GM21367 (cell line): Measurements from ENCODE around the gene GTF2H3.

Experiments used
- ATAC-seq: cut with Tn5 transposase; IDR thresholded peaks from one replicate; pipeline ENCODE4 v1.9.1; 2021; ENCODE audit not compliant: unreplicated experiment

GTF2H3 gene

DNA sequence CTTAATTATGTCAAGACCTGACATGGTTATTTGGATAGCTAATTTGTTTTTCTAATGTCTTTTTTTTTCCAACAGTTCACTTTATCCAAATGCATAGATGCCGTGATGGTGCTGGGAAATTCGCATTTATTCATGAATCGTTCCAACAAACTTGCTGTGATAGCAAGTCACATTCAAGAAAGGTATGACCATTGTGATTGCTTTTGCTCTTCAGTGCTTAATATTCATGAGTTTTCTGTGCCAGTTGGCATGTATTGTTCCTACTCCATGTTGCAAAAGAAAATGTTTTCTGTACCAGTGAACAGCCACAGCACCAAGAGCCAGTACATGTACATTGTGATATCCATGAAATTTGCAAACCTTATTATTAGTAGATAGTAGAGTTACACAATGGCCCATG lies 11.8 kb downstream of the GTF2H3 start:
- no peak for ATAC-seq

DNA sequence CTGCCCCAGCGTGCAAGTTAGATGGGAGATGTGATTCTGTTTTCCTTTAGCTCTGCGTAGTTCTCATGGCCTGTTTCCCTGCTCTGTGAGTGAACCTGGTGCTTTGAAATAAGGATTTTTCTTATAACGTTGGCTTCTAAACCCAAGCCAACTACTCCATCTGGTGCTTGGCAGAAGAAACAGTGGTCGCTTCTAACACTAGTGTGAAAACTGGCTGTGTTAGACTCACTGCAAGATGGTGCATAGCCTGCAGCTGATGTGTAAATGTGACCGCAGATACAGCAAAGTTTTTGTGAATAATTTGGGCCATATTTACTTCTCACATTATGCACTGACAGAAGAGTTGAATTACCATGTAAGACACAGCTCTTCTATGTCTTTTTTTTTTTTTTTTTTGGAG lies 12.2 kb downstream of the GTF2H3 start:
- ATAC-seq: no peak

DNA sequence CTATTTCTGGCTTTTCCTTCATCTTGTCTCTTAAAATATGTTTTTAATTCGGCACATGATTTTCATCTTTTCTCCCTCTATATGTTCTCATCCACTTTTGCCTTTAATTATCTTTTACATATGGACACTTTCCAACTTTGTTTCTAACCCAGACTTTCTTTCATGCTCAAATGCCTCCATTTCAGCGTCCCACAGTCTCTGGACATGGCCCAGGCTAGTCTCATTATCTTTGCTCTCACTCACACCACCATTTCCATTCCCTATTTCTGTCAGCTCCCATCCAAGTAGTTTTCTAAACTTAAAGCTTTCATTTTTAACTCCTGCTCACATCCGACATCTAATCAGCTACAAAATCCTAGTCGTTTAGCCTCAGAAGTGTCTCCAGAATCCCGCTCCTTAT lies 14.8 kb downstream of the GTF2H3 start:
- ATAC-seq: no peak

DNA sequence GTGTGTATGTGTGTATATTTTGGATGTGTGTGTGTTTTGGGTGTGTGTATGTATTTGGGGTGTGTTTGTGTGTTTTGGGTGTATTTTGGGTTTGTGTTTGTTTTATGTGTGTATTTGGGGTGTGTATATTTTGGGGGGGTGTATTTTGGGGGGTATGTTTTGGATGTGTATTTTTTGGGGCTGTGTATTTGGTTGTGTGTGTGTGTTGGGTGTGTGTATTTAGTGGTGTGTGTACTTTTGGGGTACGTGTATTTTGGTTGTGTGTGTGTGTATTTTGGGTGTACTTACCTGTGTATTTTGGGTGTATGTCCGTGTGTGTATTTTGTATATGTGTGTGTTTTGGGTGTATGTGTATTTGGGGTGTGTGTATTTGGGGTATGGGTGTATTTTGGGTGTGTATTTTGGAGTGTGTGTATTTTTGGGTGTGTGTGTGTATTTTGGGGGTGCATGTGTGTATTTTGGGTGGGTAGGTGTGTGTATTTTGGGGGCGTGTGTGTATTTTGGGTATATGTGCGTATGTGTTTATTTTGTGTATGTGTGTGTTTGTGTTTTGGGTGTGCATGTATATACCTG lies 20.6 kb downstream of the GTF2H3 start:
- ATAC-seq: no peak

DNA sequence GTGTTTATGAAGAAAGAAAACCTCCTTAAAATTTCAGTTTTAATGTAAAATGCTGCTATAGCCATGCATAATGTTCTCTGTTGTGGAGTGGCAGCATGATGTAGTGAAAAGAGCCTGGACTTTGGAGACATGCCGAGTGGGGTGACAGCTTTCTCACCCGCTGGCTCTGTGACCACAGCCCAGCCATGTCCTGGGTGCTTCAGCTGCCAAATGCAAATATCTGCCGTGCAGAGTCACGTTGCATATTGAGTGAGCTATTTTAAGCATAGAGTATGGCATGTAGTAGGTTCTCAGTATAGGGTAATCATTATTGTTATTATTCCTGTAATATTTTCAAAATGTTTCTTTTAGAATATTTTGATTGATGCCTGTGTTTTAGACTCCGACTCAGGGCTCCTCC lies 21.8 kb downstream of the GTF2H3 start:
- peak; percentile 80 for ATAC-seq

DNA sequence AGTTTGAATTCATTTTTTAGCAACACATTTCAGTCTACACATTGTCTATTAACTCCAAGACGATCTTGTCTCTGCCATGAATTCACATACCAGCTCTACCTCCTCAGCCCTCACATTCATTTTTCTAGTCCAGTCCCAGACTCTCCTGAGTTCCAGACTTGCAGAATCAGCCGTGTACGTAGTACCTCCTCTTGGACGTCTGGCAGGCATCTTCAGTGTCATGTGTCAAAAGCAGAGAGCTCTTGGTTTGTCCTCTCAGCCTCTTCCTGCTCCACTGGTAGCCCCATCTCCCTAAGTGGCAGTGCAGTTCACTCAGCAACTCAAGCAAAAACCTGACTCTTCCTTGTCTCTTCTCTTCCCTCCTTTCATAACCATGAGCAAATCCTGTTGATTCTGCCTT lies 22.8 kb downstream of the GTF2H3 start:
- no peak for ATAC-seq

DNA sequence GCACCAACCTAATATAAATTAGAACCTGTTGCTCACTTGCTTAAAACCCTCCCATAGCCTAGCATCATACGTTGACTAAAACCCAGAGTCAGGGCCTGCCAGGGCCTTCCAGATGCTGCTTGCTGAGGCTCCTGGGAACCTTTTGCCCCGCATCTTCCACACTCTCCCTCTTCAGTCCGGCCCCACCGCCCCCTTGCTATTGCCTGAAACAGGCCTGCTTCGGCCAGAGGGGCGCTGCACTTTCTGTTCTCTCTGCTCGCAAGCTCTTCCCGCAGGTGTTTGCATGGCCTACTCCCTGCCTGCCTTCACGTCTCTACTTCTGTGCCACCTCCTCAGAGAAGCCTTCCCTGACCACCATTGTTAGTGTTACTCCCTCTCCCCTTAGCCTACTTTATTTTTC lies 23.6 kb downstream of the GTF2H3 start:
- ATAC-seq: no peak

DNA sequence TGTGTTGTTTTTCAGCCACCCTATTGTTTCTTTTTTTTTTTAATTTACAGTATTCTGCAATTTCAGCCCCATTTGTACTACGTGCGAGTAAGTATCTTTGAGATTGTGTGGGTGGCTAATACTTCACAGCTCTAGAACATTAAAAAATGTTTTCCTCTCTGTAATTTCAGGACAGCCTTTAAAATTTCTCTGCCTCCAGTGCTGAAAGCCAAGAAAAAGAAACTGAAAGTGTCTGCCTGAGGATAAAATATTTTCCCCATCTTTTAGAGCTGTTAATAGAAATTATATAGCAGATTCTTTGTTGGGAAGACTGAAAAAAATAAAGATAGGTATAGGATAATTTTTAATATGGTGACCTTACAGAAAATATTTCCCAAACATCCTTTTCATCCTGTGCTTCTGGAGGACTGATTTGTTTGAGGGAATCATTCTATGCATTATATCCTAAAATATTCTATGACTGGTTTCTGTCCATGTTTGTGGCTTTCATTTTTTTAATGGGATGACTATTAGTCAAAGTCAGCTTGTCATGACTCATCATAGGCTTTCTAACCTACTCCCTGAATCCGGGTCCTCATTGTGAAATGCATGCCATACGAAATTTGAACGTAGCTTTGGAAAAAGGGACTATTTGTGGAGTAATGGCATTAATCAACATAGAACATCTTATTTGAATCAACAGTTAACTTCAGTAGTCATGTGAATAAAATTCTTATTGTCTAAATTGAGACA lies 26.5 kb downstream of the GTF2H3 start:
- no peak for ATAC-seq

DNA sequence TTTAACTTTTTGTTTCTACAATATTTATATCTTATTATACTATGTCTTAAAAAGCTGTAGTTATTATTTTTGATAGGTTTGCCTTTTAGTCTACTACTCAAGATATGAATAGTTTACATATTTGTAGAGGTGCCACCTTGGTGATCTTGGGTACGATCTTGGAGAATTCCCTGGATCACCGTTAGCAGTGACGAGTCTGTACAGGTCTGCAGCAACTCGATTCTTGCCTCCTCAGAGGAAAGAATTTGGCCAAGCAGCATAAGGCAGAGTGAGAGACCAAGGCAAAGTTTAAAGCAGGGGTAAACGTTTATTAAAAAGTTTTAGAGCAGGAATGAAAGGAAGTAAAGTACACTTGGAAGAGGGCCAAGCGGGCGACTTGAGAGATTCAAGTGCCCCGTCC lies 34.1 kb downstream of the GTF2H3 start:
- ATAC-seq: no peak

DNA sequence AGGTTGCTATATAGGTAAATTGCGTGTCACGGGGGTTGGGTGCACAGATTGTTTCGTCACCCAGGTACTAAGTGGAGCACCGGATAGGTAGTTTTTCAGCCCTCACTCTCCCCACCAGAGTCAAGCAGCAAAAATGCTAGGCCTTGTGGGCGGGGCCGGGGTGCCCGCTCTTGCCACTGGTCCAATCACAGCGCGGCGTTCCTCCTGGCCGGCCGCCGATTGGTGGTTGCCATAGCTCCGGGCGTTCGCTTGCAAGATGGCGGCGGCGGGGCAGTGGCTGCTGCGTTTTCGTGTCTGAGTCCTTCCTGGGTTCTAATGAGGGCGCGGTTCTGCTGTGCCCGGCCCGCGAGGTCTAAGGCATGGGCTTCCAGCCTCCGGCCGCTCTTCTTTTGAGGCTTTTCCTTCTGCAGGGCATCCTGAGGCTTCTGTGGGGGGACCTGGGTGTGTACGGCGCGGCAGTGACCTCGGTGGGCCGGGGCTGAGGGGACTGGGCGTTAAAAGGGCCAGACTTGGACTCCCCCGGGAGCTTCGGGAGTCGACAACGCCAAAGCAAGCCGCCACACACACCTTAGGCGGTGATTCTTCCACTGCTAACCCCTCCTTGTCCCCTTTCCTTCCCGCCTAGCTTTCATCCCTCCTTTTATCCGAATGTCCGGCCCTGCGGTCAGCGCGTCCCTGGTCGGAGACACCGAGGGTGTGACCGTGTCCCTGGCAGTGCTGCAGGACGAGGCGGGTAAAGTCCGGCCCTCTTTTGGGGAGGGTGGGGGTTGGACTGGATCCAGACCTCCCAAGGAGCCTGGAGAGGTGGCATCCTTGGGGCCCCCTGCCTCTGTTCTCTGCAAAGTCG lies 37.5 kb downstream of the GTF2H3 start, which contains the start of gene TCTN2:
TCTN2 (plus strand) TSS at position 232 of the 847 bp plus-strand sequence; CDS start at position 360, 128 bp downstream.
- ATAC-seq: peak; percentile 94

DNA sequence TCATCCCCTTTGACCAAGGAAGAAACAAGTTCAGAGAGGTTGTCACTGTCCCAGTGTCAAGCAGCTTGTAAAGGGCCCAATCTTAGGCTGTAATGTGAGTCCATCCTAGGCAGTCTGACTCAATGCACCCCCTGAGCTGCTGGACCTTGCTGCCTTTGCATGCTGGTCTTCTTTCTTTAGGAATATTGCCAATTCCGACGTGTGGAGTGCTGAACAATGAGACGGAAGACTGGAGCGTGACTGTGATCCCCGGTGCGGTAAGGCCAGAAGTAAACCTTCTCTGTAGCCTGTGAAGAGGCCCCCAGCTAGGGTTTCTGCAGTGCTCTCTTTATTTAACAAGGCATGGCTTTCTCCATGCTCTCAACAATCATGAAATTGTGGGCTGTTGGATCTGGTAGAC lies 38.2 kb downstream of the GTF2H3 start:
- ATAC-seq: no peak

DNA sequence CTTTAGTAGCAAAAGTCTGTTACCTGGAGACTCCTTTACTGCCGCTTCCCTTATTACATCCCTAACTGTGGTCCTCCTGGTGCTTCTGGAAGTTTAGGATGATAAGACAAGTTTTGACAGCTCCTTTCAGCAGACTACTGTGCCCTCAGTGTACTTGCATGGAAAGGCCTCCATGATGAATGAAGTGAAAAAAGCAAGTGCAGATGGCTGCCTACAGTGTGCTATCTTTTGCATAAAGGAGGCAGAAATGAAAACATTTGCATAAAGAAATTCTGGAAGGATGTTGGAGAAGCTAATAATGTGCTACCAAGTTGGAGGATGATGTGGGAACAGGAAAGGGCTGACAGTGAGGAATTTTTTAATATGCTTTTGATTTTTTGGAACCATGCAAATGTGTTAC lies 41.8 kb downstream of the GTF2H3 start:
- ATAC-seq: no peak

DNA sequence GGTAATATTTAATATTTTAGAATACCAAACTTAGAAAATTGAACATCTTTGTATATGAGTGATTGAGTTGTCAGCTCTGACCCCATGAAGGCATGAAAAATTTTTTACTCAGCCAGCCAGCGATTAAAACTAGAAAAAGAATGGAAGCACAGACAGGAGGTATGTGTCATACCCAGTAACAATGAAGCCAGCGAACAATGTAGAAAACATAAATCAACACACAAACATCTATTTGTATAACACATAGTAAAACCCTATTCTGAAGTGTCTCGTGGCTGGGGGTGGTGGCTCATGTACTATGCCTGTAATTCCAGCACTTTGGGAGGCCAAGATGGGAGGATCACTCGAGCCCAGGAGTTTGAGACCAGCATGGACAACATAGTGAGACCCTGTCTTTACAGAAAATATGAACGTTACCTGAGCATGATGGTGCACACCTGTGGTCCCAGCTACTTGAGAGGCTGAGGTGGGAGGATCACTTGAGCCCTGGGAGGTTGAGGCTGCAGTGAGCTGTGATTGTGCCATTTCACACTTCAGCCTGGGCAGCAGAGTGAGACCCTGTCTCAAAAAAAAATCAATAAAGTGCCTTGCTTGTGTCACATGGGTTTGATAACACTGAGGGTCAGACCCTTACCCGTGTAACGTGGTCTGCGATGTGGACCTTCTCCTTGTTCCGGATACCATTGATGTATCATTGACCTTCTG lies 43.1 kb downstream of the GTF2H3 start:
- ATAC-seq: no peak

DNA sequence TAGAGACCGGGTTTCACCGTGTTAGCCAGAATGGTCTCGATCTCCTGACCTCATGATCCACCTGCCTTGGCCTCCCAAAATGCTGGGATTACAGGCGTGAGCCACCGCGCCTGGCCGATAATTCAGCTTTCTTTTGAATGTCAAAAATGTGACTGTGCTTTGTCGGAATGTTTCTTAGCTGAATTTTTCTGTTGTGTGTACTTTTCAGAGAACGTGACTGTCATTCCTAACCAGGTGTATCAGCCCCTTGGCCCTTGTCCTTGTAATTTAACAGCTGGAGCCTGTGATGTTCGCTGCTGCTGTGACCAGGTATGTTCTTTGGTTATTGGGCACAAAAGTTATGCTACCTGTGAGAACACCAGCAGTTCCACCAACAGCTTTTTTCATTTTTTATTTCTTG lies 45.4 kb downstream of the GTF2H3 start:
- no peak for ATAC-seq

DNA sequence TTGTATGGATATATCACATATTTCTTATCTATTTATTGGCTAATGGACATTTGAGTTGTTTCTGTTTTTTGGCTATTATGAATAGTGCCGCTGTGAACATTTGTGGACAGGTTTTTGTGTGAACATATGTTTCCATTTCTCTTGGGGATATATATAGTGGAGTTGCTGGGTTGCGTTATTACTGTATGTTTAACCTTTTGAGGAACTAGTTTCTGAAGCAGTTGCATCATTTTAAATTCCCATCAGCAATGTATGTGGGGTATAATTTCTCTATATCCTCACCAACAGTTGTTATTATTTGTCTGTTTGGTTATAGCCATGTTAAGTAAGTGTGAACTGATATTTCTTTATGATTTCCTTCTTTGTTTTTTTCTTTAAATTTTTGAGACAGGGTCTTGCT lies 48.0 kb downstream of the GTF2H3 start:
- ATAC-seq: no peak

DNA sequence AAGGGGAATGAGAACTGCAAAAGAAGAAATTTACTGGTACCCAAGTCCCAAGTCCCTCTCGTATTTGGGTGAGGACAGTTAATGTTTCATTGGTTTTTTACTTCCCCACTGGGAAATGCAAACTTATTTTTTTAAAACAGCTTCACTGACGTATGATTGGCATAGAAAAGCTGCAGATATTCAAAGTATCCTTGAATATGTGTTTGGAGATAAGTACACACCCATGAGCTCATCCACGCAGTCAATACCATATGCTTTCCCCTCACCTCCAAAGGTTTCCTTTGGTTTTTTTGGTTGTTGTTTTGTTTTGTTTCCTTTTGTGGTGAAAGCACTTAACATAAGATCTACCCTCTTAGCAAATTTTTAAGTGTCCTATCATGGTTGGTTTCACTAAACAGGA lies 50.3 kb downstream of the GTF2H3 start:
- no peak for ATAC-seq

DNA sequence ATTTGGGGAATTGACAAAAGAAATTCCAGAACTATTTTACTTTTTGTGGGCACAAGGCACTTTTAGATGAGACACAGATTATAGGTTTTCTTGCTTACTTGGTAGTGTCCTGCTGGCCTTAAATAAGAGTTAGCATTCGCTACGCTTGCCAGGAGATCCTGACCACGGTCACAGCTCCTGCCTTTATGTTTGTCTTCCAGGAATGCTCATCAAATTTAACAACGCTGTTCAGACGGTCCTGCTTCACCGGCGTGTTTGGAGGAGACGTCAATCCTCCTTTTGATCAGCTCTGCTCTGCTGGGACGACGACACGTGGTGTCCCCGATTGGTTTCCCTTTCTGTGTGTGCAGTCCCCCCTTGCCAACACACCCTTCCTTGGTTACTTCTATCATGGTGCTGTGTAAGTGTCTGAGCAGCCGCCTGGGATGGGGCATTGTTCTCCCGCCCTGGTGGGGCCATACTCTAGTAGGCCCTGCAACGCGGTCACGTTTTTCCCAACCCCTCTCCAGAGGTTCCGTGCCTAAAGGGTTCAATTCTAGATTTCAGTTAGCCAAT lies 53.1 kb downstream of the GTF2H3 start:
- ATAC-seq: no peak

DNA sequence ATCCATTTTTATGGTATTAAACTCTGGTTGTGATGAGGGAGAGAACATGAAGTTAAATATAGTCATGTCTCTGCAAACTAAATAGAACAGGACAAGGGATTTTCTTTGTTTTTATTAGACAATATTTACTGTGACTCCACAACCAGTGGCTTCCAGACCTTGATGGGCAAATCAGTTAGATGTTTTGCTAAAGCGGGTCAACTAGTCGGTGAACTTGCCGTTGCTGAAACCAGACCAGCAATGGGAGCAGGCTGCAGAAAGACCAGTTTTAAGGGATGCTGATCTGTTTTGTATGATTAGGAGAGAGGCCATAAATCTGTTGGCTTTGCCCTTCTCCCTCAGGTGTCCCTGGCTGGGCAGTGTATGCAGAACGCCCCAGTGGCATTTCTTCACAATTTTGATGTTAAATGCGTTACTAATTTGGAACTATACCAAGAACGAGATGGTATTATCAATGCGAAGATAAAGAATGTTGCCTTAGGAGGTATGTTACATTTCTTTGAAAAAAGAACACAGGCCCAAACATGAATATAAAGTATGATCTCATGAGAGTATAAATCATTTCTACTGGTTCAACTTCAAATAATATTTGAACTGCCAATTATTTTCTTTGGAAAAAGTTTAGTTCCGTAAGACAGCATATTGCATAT lies 56.7 kb downstream of the GTF2H3 start:
- ATAC-seq: no peak

DNA sequence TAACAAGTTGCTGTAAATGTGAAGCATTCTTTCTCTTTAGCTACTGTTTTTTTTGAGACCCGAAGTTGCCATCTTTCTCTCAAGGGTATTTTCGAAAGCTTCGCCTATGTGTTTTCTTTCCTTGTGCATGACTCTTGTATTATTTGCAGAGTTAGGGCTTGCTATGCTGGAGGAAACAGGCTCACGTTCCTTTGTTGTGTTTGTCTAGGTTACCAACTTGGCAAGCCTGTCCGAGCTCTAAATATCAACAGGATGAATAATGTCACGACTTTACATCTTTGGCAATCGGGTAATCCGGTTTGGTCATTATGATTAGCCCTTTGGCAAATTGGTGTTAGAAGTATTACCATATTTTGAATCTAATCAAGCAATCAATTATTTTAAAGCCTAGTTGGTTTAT lies 62.6 kb downstream of the GTF2H3 start:
- no peak for ATAC-seq

DNA sequence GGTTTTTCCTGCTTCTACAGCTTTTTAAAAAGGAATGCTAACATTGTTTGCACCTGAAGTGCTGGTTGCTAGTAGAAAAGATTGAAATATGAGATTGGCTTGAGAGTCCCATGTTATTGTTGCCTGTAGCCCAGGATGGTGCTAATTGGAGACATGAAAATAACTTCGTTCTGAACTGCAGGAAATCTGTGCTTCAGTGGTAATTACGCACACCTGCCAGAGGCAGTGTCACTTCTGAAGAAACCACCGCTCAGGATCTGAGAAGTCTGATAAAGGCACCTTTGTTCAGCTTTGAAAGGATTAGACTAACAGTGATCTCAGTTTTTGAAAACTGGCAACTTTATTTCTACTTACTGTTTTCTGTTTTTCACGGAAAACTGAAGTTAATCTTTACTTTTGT lies 63.0 kb downstream of the GTF2H3 start:
- ATAC-seq: no peak

DNA sequence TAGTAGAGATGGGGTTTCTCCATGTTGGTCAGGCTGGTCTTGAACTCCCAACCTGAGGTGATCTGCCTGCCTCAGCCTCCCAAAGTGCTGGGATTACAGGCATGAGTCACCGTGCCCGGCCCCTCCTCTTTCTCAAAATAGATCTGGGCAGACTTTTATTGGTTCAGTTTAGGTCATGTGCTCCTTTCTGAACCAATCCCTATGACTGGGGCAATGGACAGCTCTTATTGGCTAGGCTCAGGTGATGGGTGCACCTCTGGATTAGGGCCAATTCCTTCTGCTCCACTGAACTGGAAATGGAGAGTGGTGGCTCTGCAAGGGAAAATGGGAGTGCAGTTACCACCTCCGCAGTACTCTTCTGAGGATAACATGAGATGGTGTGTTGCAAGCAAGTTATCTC lies 72.3 kb downstream of the GTF2H3 start:
- no peak for ATAC-seq
